ENCODE data around the gene C3orf22.

GRCh38 chr3:126537730-126538281, 20.9 kb downstream of the C3orf22 start:
- TF ChIP-seq CTCF (IDR thresholded peaks at IDR 0.05): no peak
- no peak for TF ChIP-seq POLR2A (IDR thresholded peaks at IDR 0.05)

All from gastroesophageal sphincter (tissue), 3 donors.